Left lung (tissue), 10 donors: Measurements from ENCODE around the gene VPS13A. TPM values are rescaled to one million over a fixed set of nuclear protein-coding genes. Genes with fewer than 3 reads are reported as not detected.

Source experiments
- ATAC-seq: fragments of 200-7000 bp; cut with Tn5 transposase; one replicate; pipeline ENCODE4 v1.9.1; 2020; ENCODE audit warnings: moderate library complexity
- DNase-seq, 4 donors: peaks; one replicate each; pipeline ENCODE4 v3.0.0-alpha.2; 2013 to 2020
- H3K27ac ChIP-seq, 2 donors: fragments of 200-600 bp; sonication (generic) in 1 of 2; one replicate each; pipeline versions ENCODE4 v1.5.0 to v1.8.0; 2020 to 2021
- H3K27me3 ChIP-seq, 2 donors: fragments of 200-600 bp; sonication (generic) in 1 of 2; one replicate each; pipeline versions ENCODE4 v1.5.0 to v1.8.0; 2020 to 2021
- H3K36me3 ChIP-seq, 2 donors: fragments of 200-600 bp; sonication (generic) in 1 of 2; one replicate each; pipeline versions ENCODE4 v1.5.0 to v1.8.0; 2020 to 2021
- H3K4me1 ChIP-seq, 2 donors: fragments of 200-600 bp; one replicate each; pipeline ENCODE4 v1.8.0; 2021
- H3K4me3 ChIP-seq, 2 donors: fragments of 200-600 bp; sonication (generic) in 1 of 2; one replicate each; pipeline versions ENCODE4 v1.5.0 to v1.8.0; 2020 to 2021; ENCODE audit warnings: mild to moderate bottlenecking in 1 of 2
- H3K9me3 ChIP-seq, 2 donors: fragments of 200-600 bp; sonication (generic) in 1 of 2; one replicate each; pipeline versions ENCODE4 v1.5.0 to v1.8.0; 2020 to 2021
- intact Hi-C, 2 donors: fragments of 100-400 bp; cut with DNase I; formaldehyde crosslinking; loops; one replicate each; pipeline versions ENCODE4 v1.11.2 to v1.14.2; 2022
- polyA plus RNA-seq, 6 donors: library from polyadenylated mRNA; unstranded; fragments of 120-200 nt; gene quantifications; one replicate each; pipeline ENCODE4 v1.2.1, GENCODE V29; 2013; ENCODE audit not compliant: insufficient read length in 6 of 6
- total RNA-seq, 2 donors: library from RNA; stranded (reverse); fragmentation: NEBNext Ultra II Directional; extraction: Animal tissue kit (Norgen Biotek cat#: 25700); gene quantifications; one replicate each; pipeline ENCODE4 v1.2.1, GENCODE V29; 2021
- TF ChIP-seq, protein P1 (sequence below), 2 donors: fragments of 200-600 bp; sonication (generic) in 1 of 2; IDR thresholded peaks; one replicate each; pipeline versions ENCODE4 v1.5.0 to v1.8.0; 2021; ENCODE audit warnings: antibody characterized with exemption in 2 of 2
- donor health status: DM: no; HTN: yes; CAD: no.
- donor health status: DM: no; HTN: no; CAD: no.

Gene VPS13A
- total and polyA plus RNA-seq, 8 donors = 19.7 to 36.1 (median 28.7) TPM

DNA sequence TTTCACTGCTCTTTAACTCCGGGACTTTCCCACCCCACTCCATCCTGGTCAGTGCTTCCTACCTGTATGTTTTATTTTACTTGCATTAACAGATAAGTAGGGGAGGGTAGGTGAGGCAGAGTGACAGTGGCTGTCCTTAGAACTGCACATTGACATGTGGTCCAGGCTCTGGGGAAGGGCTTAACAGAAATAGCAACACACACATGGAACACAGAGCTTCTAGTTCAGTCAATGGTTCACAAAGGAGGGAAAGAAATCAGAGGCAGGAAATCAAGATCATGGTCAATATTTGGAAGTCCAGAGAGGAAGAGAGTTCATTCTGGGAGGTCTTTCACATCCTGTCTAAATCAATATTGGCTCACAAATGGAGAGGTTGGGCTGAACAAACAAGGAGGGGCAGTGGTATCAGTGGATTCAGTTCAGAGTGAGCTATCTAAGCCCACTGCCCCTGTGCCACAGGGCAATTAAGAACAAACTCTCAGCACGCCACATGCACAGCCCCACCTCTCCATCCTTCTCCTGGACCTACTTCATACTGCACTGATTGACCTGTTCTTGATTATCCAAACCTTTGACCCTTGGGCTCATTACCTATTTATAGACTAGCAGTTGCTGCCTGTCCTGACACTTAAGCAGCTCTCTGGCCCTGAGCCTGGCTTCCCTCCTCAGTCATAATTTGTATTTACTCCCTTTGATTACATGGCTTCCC, 6.2 kb upstream of the VPS13A start:
- Histone ChIP-seq H3K9me3 (no peaks in the 10 kb centered on the region), H3K4me3 (no peak overlapping the region), H3K27ac (no peak overlapping the region), H3K36me3 (no peaks in the 10 kb centered on the region), H3K27me3 (no peaks in the 10 kb centered on the region), H3K4me1 (no peaks in the 10 kb centered on the region)
- TF ChIP-seq, protein P1, sequence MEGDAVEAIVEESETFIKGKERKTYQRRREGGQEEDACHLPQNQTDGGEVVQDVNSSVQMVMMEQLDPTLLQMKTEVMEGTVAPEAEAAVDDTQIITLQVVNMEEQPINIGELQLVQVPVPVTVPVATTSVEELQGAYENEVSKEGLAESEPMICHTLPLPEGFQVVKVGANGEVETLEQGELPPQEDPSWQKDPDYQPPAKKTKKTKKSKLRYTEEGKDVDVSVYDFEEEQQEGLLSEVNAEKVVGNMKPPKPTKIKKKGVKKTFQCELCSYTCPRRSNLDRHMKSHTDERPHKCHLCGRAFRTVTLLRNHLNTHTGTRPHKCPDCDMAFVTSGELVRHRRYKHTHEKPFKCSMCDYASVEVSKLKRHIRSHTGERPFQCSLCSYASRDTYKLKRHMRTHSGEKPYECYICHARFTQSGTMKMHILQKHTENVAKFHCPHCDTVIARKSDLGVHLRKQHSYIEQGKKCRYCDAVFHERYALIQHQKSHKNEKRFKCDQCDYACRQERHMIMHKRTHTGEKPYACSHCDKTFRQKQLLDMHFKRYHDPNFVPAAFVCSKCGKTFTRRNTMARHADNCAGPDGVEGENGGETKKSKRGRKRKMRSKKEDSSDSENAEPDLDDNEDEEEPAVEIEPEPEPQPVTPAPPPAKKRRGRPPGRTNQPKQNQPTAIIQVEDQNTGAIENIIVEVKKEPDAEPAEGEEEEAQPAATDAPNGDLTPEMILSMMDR (IDR thresholded peaks at IDR 0.05) = no peak
- DNase-seq (no peak), ATAC-seq (no peak)
- intact Hi-C loops = no loop called here

DNA sequence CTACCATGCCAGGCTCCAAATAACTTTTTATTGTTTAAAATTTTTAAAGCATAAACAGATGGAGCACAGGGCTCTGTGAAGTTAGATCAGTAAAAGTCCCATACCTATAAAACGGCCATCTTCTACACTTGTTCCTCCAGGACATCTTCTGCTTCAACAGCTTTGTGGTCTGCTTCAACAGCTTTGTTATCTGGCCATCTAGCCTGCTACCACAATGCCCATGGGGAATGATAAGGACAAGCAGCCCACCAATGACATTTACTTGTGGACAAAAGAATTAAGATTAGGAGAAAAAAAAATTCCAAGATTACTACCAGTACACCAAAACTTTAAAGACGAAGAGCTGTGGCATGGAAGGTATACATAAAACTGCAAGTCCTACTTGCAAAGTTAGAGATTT, 2.2 kb upstream of the VPS13A start:
- ATAC-seq = no peak
- Histone ChIP-seq H3K36me3 (no peaks in the 10 kb centered on the region), H3K4me3 (no peak overlapping the region), H3K4me1 (peaks cover 0 to 16% of the 10 kb centered on the region in 2 donors), H3K27ac (no peak overlapping the region), H3K27me3 (no peaks in the 10 kb centered on the region), H3K9me3 (no peaks in the 10 kb centered on the region)
- intact Hi-C loops = no loop called here
- DNase-seq = no peak
- TF ChIP-seq, protein P1 (IDR thresholded peaks at IDR 0.05) = no peak

DNA sequence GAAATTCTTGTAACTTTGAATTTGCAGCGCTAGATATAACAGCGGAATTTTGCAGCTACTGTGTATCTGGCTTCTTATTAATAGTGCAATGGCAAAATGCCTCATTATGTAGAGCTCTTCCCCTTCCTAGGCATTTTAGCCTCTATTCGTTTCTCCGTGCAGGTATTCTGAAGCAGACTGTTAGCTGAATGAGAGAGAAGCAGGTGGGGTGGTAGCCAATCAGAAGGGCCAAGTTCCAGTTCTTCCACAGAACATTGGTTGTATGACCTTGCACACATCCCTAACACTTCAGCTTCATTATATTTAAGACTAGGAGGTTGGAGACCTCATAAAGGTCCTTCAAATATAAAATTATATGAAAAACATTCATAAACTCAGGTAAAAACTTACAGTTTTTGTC, 1.2 kb upstream of the VPS13A start:
- no peaks in the 10 kb centered on the region for H3K36me3 ChIP-seq
- H3K27me3 ChIP-seq = no peaks in the 10 kb centered on the region
- H3K4me3 ChIP-seq = no peak overlapping the region
- no peak for ATAC-seq
- no peaks in the 10 kb centered on the region for H3K9me3 ChIP-seq
- TF ChIP-seq, protein P1 (IDR thresholded peaks at IDR 0.05) = no peak
- intact Hi-C loops = no loop called here
- no peak for DNase-seq
- H3K4me1 ChIP-seq = peaks cover 0 to 16% of the 10 kb centered on the region in 2 donors
- H3K27ac ChIP-seq = no peak overlapping the region

DNA sequence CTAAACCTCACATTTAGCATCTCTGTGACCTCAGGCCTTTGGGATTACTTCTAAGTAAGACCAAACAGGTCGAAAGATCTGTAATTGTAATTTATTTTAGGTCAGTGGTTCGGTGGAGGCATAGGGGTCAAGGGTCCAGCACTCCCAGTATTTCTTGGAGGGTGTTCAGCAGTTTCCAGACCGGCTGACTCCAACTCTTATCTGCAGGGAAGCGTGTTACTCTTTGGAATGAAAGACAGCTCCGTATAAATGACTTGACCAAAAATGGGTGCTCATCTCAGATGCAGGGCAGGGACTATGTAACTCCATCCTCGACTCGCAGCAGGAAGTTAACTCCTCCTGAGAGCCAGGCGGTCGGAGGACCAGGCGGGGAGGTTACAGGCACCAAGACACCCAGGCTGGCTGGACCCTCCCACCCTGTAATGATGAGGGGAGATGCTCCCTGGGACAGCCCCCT, 620 bp upstream of the VPS13A start:
- intact Hi-C loops = no loop called here
- DNase-seq (no peak), ATAC-seq (no peak)
- no peaks in the 10 kb centered on the region for H3K9me3 ChIP-seq
- H3K27ac ChIP-seq = peak overlapping the region; percentile 74 to 82
- H3K4me3 ChIP-seq = peak overlapping the region; percentile 86 to 91
- TF ChIP-seq, protein P1 (IDR thresholded peaks at IDR 0.05) = no peak
- peaks cover 0 to 16% of the 10 kb centered on the region in 2 donors for H3K4me1 ChIP-seq
- H3K27me3 ChIP-seq = no peaks in the 10 kb centered on the region
- no peaks in the 10 kb centered on the region for H3K36me3 ChIP-seq

DNA sequence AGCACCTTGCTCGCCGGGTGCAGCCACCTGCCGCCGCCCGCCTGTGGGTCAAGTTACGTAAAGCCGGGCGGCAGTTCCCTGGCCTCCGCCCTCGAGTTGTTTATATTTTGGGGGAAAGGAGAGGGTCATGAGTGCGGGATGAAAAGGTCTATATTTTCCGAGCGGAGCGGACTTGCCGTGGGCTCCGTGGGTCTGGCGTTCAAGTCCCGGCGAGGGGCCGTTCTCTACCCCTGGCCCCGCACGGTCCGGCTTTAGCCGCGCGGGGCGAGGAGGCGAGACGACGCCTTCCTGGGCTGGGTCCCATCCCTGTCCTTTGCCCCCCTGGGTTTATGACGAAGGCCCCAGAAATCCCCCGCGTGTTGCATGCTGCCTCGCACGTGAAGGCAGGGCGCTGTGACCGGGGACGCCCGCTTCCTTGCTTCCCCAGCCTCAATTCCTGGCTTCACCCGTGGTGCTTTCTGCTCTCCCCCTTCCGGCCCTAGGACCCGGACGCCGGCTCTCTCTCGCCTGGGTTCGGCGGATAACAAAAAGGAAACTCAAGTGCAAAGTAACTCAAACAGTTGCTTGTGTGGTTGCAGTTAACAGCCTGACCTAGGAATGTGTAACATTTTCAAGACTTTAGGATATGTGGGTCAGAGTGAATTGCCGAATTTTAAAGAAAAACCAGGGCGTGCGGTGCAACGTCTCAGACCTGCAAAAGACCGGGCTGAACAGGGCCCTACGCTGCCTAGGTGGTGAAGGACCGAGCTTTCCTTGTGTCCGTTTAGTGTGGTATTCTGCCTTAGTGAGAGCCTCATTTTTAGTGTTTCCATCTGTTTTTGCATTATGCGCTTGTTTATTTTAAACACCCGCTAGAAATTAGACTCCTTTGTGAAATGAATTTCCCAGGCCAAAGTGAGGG, 810 bp downstream of the VPS13A start:
- DNase-seq (peak; percentile 24 to 88 (median 46)), ATAC-seq (peak; percentile 45)
- Histone ChIP-seq H3K27me3 (no peaks in the 10 kb centered on the region), H3K36me3 (no peaks in the 10 kb centered on the region), H3K27ac (peak overlapping the region; percentile 74 to 82), H3K4me3 (peak overlapping the region; percentile 86 to 91), H3K4me1 (peaks cover 0 to 16% of the 10 kb centered on the region in 2 donors), H3K9me3 (no peaks in the 10 kb centered on the region)
- TF ChIP-seq, protein P1 (IDR thresholded peaks at IDR 0.05) = no peak
- intact Hi-C loops = no loop called here
